Activated naive CD4-positive, alpha-beta T cell treated with anti-CD3 and anti-CD28 coated beads for 36 hours (primary cell): ENCODE measurements around the gene CASS4. TPM values are rescaled to one million over a fixed set of nuclear protein-coding genes. Genes with fewer than 3 reads are reported as not detected.

Source experiments
- CTCF ChIA-PET: fragments of 350-600 bp; sonication (Branson Sonifier 250); formaldehyde crosslinking; loops from one replicate; lab custom pipeline; 2021; ENCODE audit warnings: antibody characterized with exemption; lab: Charles Lee
- DNase-seq: peaks from one replicate; pipeline ENCODE4 v3.0.0-alpha.2; 2020
- H3K27ac Mint-ChIP-seq: one replicate; pipeline ENCODE4 v1.8.0; 2021; ENCODE audit warnings: mild to moderate bottlenecking, mixed read lengths
- H3K27me3 Mint-ChIP-seq: one replicate; pipeline ENCODE4 v1.8.0; 2021; ENCODE audit warnings: low read depth, mixed read lengths
- H3K36me3 Mint-ChIP-seq: one replicate; pipeline ENCODE4 v1.8.0; 2021; ENCODE audit warnings: low read depth, mixed read lengths
- H3K4me1 Mint-ChIP-seq: one replicate; pipeline ENCODE4 v1.8.0; 2021; ENCODE audit warnings: low read depth, mixed read lengths
- H3K4me3 Mint-ChIP-seq: one replicate; pipeline ENCODE4 v1.8.0; 2021; ENCODE audit warnings: mild to moderate bottlenecking, moderate library complexity, mixed read lengths
- H3K9me3 Mint-ChIP-seq: one replicate; pipeline ENCODE4 v1.8.0; 2021; ENCODE audit warnings: mixed read lengths
- intact Hi-C: fragments of 100-400 bp; cut with micrococcal nuclease; formaldehyde crosslinking; loops from one replicate; pipeline ENCODE4 v1.15.1; 2023
- total RNA-seq, 2 experiments: library from RNA; stranded (reverse); gene quantifications; one replicate each; pipeline ENCODE4 v1.2.3, GENCODE V29; 2021

Gene CASS4
- total RNA-seq, 2 experiments from 2014 or later = 5.1 to 5.2 TPM

- Mint-ChIP-seq H3K4me1 (peaks cover 28% of the 10 kb centered on the region), H3K27me3 (no peaks in the 10 kb centered on the region), H3K27ac (peak overlapping the region; percentile 8), H3K36me3 (peaks cover 48% of the 10 kb centered on the region), H3K4me3 (no peak overlapping the region), H3K9me3 (no peaks in the 10 kb centered on the region)
- DNase-seq = no peak
- intact Hi-C loops = no loop called here
- CTCF ChIA-PET = no interaction called here
These were observed 75.2 kb downstream of the CASS4 start for GRCh38 chr20:56487216-56487615.

DNA sequence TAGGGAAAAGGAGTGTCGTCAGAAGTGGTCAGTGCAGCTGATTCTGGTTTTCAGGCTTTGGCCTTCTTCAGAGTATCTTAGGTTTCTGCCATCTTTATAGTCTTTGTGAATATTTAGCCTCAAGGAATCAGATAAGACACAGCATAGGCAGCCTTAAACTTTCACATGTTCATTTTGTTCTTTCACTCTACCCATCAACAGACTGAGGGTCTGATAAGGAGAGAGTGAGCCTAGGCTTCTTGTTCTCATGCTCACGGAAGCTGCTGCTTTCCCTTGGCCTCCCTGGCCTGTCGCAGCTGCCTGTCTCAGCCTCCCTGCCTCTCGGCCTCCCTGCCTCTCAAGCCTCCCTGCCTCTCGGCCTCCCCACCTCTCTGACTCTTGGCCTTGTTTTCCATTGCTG, 76.5 kb downstream of the CASS4 start:
- H3K4me3 Mint-ChIP-seq = no peak overlapping the region
- H3K27ac Mint-ChIP-seq = no peak overlapping the region
- no peaks in the 10 kb centered on the region for H3K27me3 Mint-ChIP-seq
- DNase-seq = no peak
- H3K9me3 Mint-ChIP-seq = no peaks in the 10 kb centered on the region
- H3K36me3 Mint-ChIP-seq = peaks cover 47% of the 10 kb centered on the region
- intact Hi-C loops = no loop called here
- CTCF ChIA-PET = no interaction called here
- peaks cover 18% of the 10 kb centered on the region for H3K4me1 Mint-ChIP-seq

GRCh38 chr20:56501116-56501515, 89.1 kb downstream of the CASS4 start:
- H3K36me3 Mint-ChIP-seq = peaks cover 20% of the 10 kb centered on the region
- no peak overlapping the region for H3K27ac Mint-ChIP-seq
- H3K27me3 Mint-ChIP-seq = no peaks in the 10 kb centered on the region
- no peak for DNase-seq
- no peak overlapping the region for H3K4me3 Mint-ChIP-seq
- CTCF ChIA-PET = interaction anchor here (0.7 kb wide), 1 partner anchor 108 kb away, joined by 3 read pairs; no protein-coding TSS in a partner anchor
- H3K4me1 Mint-ChIP-seq = peaks cover 19% of the 10 kb centered on the region
- H3K9me3 Mint-ChIP-seq = peaks cover 2% of the 10 kb centered on the region
- intact Hi-C loops = loop anchor here (5.0 kb wide), 1 partner anchor 99 kb away; no protein-coding TSS in a partner anchor

GRCh38 chr20:56503916-56504315, 91.9 kb downstream of the CASS4 start:
- DNase-seq = no peak
- peaks cover 18% of the 10 kb centered on the region for H3K4me1 Mint-ChIP-seq
- H3K27ac Mint-ChIP-seq = no peak overlapping the region
- H3K9me3 Mint-ChIP-seq = no peaks in the 10 kb centered on the region
- no peaks in the 10 kb centered on the region for H3K27me3 Mint-ChIP-seq
- H3K36me3 Mint-ChIP-seq = peaks cover 4% of the 10 kb centered on the region
- no peak overlapping the region for H3K4me3 Mint-ChIP-seq
- intact Hi-C loops = loop anchor here (5.0 kb wide), 1 partner anchor 102 kb away; no protein-coding TSS in a partner anchor
- CTCF ChIA-PET = interaction anchor here (0.6 kb wide), 1 partner anchor 367 kb away, joined by 3 read pairs; no protein-coding TSS in a partner anchor

DNA sequence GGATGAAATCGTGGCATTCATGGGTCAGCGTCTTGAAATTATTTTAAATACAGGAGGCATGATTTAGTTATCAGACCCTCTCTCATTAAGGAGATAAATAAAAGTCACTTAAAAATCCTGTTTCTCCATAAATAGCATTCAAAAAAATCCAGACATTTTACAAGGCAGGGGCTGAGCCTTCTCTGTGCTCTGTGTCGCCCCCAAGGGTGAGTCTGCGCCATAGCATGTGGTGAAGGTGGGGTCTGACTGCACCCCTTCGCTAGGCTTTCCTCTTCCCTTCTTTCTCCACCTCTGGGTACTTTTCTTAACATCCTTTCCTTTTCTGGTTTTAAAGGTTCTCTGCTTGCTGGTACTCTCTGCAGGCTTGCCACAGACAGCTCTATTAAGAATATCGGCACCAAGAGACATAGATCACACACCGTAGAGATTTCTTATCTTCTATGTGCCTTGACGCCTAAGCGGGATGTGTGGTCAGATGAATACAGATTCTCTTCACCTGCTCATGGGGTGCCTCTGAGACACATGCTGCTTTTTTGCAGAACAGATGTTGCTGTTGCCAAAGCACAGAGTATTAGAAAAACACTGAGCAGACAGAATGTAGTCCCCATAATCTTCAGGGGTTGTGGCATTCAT, 92.4 kb downstream of the CASS4 start:
- Mint-ChIP-seq H3K4me3 (no peak overlapping the region), H3K4me1 (peaks cover 20% of the 10 kb centered on the region), H3K36me3 (peaks cover 4% of the 10 kb centered on the region), H3K9me3 (no peaks in the 10 kb centered on the region), H3K27ac (no peak overlapping the region), H3K27me3 (no peaks in the 10 kb centered on the region)
- CTCF ChIA-PET = interaction anchor here (0.6 to 1.7 kb wide), 4 partner anchors 22 to 949 kb away, joined by 3 to 4 read pairs (median 3); no protein-coding TSS in a partner anchor
- intact Hi-C loops = loop anchor here (5.0 kb wide), 1 partner anchor 102 kb away; no protein-coding TSS in a partner anchor
- DNase-seq = peak; percentile 39

DNA sequence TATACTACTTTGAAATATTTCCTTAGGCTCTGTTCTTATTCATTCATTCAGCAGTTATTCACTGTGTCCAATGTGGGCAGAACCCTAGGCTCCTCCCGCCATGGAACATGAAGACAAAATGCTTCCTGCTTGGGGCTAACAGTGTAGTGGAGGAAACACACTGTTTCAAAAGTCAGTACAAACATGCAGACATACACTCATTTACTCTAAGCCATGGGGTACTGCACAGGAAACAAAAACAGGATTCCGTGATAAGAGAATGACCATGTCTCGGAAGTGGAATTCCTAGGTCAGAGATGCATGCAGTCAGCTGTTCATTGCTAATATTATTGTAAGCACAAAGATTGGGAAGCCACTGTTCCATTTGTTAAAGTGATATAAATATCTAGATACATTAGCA, 94.0 kb downstream of the CASS4 start:
- no peak for DNase-seq
- Mint-ChIP-seq H3K27ac (no peak overlapping the region), H3K27me3 (no peaks in the 10 kb centered on the region), H3K4me1 (peaks cover 25% of the 10 kb centered on the region), H3K9me3 (no peaks in the 10 kb centered on the region), H3K36me3 (peaks cover 2% of the 10 kb centered on the region), H3K4me3 (no peak overlapping the region)
- intact Hi-C loops = no loop called here
- CTCF ChIA-PET = interaction anchor here (1.1 to 1.7 kb wide), 2 partner anchors 8 to 24 kb away, joined by 4 read pairs; no protein-coding TSS in a partner anchor

Other genes starting within 250 kb of the CASS4 start
- gene MC3R, start 163.5 kb upstream of the CASS4 start, total RNA-seq = not detected
- gene FAM210B, start 53.3 kb upstream of the CASS4 start, total RNA-seq = 1 to 10 TPM; 7.5 to 8.2 TPM
- 100 to 1,000 TPM; 115 to 121 TPM for gene AURKA, start 20.0 kb upstream of the CASS4 start, total RNA-seq
- 10 to 100 TPM; 68.0 to 70.7 TPM for gene CSTF1, start 19.6 kb upstream of the CASS4 start, total RNA-seq
- 10 to 100 TPM; 76.8 to 82.9 TPM for gene RTF2, start 56.4 kb downstream of the CASS4 start, total RNA-seq
- under 1 TPM in 1 of 2 experiments, not detected in 1; 0.31 TPM for gene FAM209A, start 112.5 kb downstream of the CASS4 start, total RNA-seq
- gene FAM209B, start 121.0 kb downstream of the CASS4 start, total RNA-seq = under 1 TPM; 0.64 to 0.95 TPM
- not detected for gene TFAP2C, start 217.0 kb downstream of the CASS4 start, total RNA-seq